ENCODE measurements around the gene PLK4. TPM values are rescaled to one million over a fixed set of nuclear protein-coding genes. Genes with fewer than 3 reads are reported as not detected.
A peak's percentile ranks its signal among the peaks of the same experiment; 100 is the strongest.

Gene PLK4
- total and polyA plus RNA-seq, 2 experiments from 2014 or later: 25.5 to 38.7 TPM

- TF ChIP-seq ETS1 (IDR thresholded peaks at IDR 0.05) (no peak), STAT1 (IDR thresholded peaks at IDR 0.05; ENCODE audit: unreplicated experiment) (no peak), NANOG (IDR thresholded peaks at IDR 0.05; ENCODE audit: borderline replicate concordance) (no peak)
These were observed 10.4 kb upstream of the PLK4 start (continued) for GRCh38 chr4:127870281-127870680.

- no peaks in the 10 kb centered on the region for H3K9me3 Mint-ChIP-seq
- H3K4me1 Mint-ChIP-seq: peaks cover 4% of the 10 kb centered on the region; the same call in 2 of the 3 replicates
- Histone ChIP-seq H3K27me3 (ENCODE audit: insufficient read depth) (no peaks in the 10 kb centered on the region), H3K4me1 (ENCODE audit: insufficient read depth) (no peaks in the 10 kb centered on the region), H3K79me2 (replicated peaks; ENCODE audit: insufficient read depth) (peaks cover 5% of the 10 kb centered on the region; the same call in 1 of the 2 replicates), H3K4me2 (no peak overlapping the region), H3K36me3 (ENCODE audit: insufficient read depth) (no peaks in the 10 kb centered on the region), H3K4me3 (no peak overlapping the region), H2AFZ (no peak overlapping the region), H3K27ac (ENCODE audit: low read depth) (no peak overlapping the region), H3K9me2 (ENCODE audit: insufficient read depth) (no peaks in the 10 kb centered on the region), H3F3A (replicated peaks; ENCODE audit: low read depth) (no peaks in the 10 kb centered on the region), H4K20me1 (replicated peaks; ENCODE audit: insufficient read depth) (no peaks in the 10 kb centered on the region)
- peaks cover 8% of the 10 kb centered on the region; the same call in 1 of the 3 replicates for H3K36me3 Mint-ChIP-seq (ENCODE audit: low read depth)
- no peaks in the 10 kb centered on the region for H3K27me3 Mint-ChIP-seq (ENCODE audit: insufficient read depth, low read depth, poor library complexity)
- H3K4me3 Mint-ChIP-seq: no peak overlapping the region
- DNase-seq (ENCODE audit: low spot score) (no peak), ATAC-seq (no peak)
- H3K27ac Mint-ChIP-seq: peak overlapping the region; percentile 45; the same call in 1 of the 2 replicates
- TF ChIP-seq JUNB (IDR thresholded peaks at IDR 0.05; ENCODE audit: unreplicated experiment): no peak
- no peak for TF ChIP-seq ETS1 (IDR thresholded peaks at IDR 0.05)
- TF ChIP-seq ZNF114 (CRISPR knock-in tag; IDR thresholded peaks at IDR 0.05): no peak
- TF ChIP-seq EZH2phosphoT487 (IDR thresholded peaks at IDR 0.05; ENCODE audit: unreplicated experiment): no peak
- no peak for TF ChIP-seq EZH2 (IDR thresholded peaks at IDR 0.05; ENCODE audit: low read depth, unreplicated experiment)
- TF ChIP-seq CTCF (conservative IDR thresholded peaks at IDR 0.05; ENCODE audit: low read depth in 2 of 2): no peak
- TF ChIP-seq STAT1 (IDR thresholded peaks at IDR 0.05; ENCODE audit: unreplicated experiment): no peak
- no peak for TF ChIP-seq REST (IDR thresholded peaks at IDR 0.05; ENCODE audit: unreplicated experiment)
- TF ChIP-seq ZNF331 (CRISPR knock-in tag; IDR thresholded peaks at IDR 0.05; ENCODE audit: low read depth): no peak
- no peak for TF ChIP-seq CREB1 (CRISPR knock-in tag; IDR thresholded peaks at IDR 0.05; ENCODE audit: low read depth)
- no peak for TF ChIP-seq POLR2AphosphoS5 (IDR thresholded peaks at IDR 0.05; ENCODE audit: low read depth)
- no peak for TF ChIP-seq NANOG (IDR thresholded peaks at IDR 0.05; ENCODE audit: borderline replicate concordance)
These were observed 10.0 kb upstream of the PLK4 start for GRCh38 chr4:127870688-127871087.

All from GM23338 (cell line).